LoVo (cell line): ENCODE measurements around the gene PRKAR1B.
"Not testable (repeated sequence)": the region's sequence is repeated elsewhere in the genome, so short reads cannot be mapped to it uniquely, and the experiment has no call there.

Source experiments
- DNase-seq: peaks from one replicate; pipeline ENCODE4 v3.0.0-alpha.2; 2016; ENCODE audit warnings: low spot score

PRKAR1B gene

GRCh38 chr7:621572-622285 lies 105.4 kb downstream of the PRKAR1B start:
- DNase-seq: no peak

GRCh38 chr7:620885-621284 lies 106.2 kb downstream of the PRKAR1B start:
- DNase-seq: no peak

- DNase-seq: no peak
These were observed 107.0 kb downstream of the PRKAR1B start for GRCh38 chr7:620056-620455.

GRCh38 chr7:619368-619840 lies 107.7 kb downstream of the PRKAR1B start:
- no peak for DNase-seq

GRCh38 chr7:618539-619367 lies 108.3 kb downstream of the PRKAR1B start:
- DNase-seq: no peak

- no peak for DNase-seq
These were observed 109.2 kb downstream of the PRKAR1B start for GRCh38 chr7:617614-618538.

- DNase-seq: no peak
These were observed 113.5 kb downstream of the PRKAR1B start for GRCh38 chr7:613442-614140.

GRCh38 chr7:611837-612236 lies 115.2 kb downstream of the PRKAR1B start:
- DNase-seq: not testable (repeated sequence)

GRCh38 chr7:611281-611810 lies 115.7 kb downstream of the PRKAR1B start:
- no peak for DNase-seq

GRCh38 chr7:610531-611280 lies 116.4 kb downstream of the PRKAR1B start:
- DNase-seq: no peak

- DNase-seq: no peak
These were observed 116.9 kb downstream of the PRKAR1B start for GRCh38 chr7:610141-610530.

GRCh38 chr7:609365-609764 lies 117.7 kb downstream of the PRKAR1B start:
- DNase-seq: no peak

- DNase-seq: no peak
These were observed 118.1 kb downstream of the PRKAR1B start for GRCh38 chr7:608954-609353.

- DNase-seq: no peak
These were observed 118.7 kb downstream of the PRKAR1B start for GRCh38 chr7:608361-608760.

GRCh38 chr7:607938-608337 lies 119.1 kb downstream of the PRKAR1B start:
- DNase-seq: no peak

GRCh38 chr7:605661-606450 lies 121.2 kb downstream of the PRKAR1B start:
- no peak for DNase-seq

GRCh38 chr7:604884-605531 lies 122.1 kb downstream of the PRKAR1B start:
- DNase-seq: no peak

GRCh38 chr7:604001-604883 lies 122.8 kb downstream of the PRKAR1B start:
- DNase-seq: no peak
